CD14-positive monocyte (primary cell): ENCODE results near the gene FCHO1. TPM values are rescaled to one million over a fixed set of nuclear protein-coding genes. Genes with fewer than 3 reads are reported as not detected.
A peak's percentile ranks its signal among the peaks of the same experiment; 100 is the strongest.

Experiments used
- DNase-seq, 3 donors: peaks; one replicate each; pipeline ENCODE4 v3.0.0-alpha.2; 2011 to 2022
- H2AFZ ChIP-seq: 2 replicates; pipeline ENCODE4 v1.6.0; 2012; ENCODE audit warnings: mild to moderate bottlenecking, low read depth, low read length, inconsistent platforms; ENCODE audit not compliant: insufficient read depth, poor library complexity, severe bottlenecking
- H3K27ac ChIP-seq, 2 donors: 1 replicate in 1 of 2; 2 replicates in 1 of 2; pipeline ENCODE4 v1.5.1; 2012 to 2013; ENCODE audit warnings: low read length in 2 of 2, control low read depth in 1 of 2, inconsistent platforms in 1 of 2, low read depth in 1 of 2, mild to moderate bottlenecking in 1 of 2
- H3K27me3 ChIP-seq, 2 donors: one replicate each; pipeline versions ENCODE4 v1.6.0 to v1.6.1; 2011 to 2013; ENCODE audit warnings: low read length in 2 of 2; ENCODE audit not compliant: control insufficient read depth in 2 of 2, insufficient read depth in 2 of 2
- H3K36me3 ChIP-seq, 2 donors: replicated peaks in 1 of 2; 1 replicate in 1 of 2; 2 replicates in 1 of 2; pipeline versions ENCODE4 v1.5.1 to v1.6.1; 2012 to 2013; ENCODE audit warnings: low read length in 2 of 2, control low read depth in 1 of 2, inconsistent platforms in 1 of 2, mild to moderate bottlenecking in 1 of 2; ENCODE audit not compliant: insufficient read depth in 2 of 2, control insufficient read depth in 1 of 2
- H3K4me1 ChIP-seq, 2 donors: 1 replicate in 1 of 2; 2 replicates in 1 of 2; pipeline versions ENCODE4 v1.5.1 to v1.6.1; 2012 to 2013; ENCODE audit warnings: low read length in 2 of 2, control low read depth in 1 of 2, inconsistent platforms in 1 of 2, mild to moderate bottlenecking in 1 of 2, moderate library complexity in 1 of 2; ENCODE audit not compliant: insufficient read depth in 2 of 2, control insufficient read depth in 1 of 2
- H3K4me2 ChIP-seq: replicated peaks from 2 replicates; pipeline ENCODE3; 2012; ENCODE audit warnings: low read length, moderate library complexity, mild to moderate bottlenecking; ENCODE audit not compliant: poor library complexity, severe bottlenecking; ENCODE audit errors: extremely low read depth
- H3K4me3 ChIP-seq, 3 experiments: fragments of 200-600 bp in 1 of 3; sonication (generic) in 1 of 3; replicated peaks in 1 of 3; 1 replicate in 2 of 3; 2 replicates in 1 of 3; pipeline ENCODE4 v1.5.1; 2011 to 2013; ENCODE audit warnings: low read length in 3 of 3, mild to moderate bottlenecking in 3 of 3, control low read depth in 2 of 3, low read depth in 2 of 3, inconsistent platforms in 1 of 3, moderate library complexity in 1 of 3
- H3K79me2 ChIP-seq: 2 replicates; pipeline ENCODE4 v1.6.0; 2012; ENCODE audit warnings: mild to moderate bottlenecking, control low read depth, inconsistent platforms, low read length, moderate library complexity; ENCODE audit not compliant: insufficient read depth
- H3K9ac ChIP-seq: 2 replicates; pipeline ENCODE4 v1.6.0; 2017; ENCODE audit warnings: low read length, mild to moderate bottlenecking; ENCODE audit not compliant: insufficient read depth, poor library complexity, severe bottlenecking
- H3K9me3 ChIP-seq, 2 donors: replicated peaks in 1 of 2; 1 replicate in 1 of 2; 2 replicates in 1 of 2; pipeline versions ENCODE4 v1.5.1 to v1.6.1; 2012 to 2013; ENCODE audit warnings: low read length in 2 of 2, control low read depth in 1 of 2; ENCODE audit not compliant: control insufficient read depth in 1 of 2, insufficient read depth in 1 of 2
- H4K20me1 ChIP-seq: 2 replicates; pipeline ENCODE4 v1.6.0; 2012; ENCODE audit warnings: mild to moderate bottlenecking, low read length, control low read depth, moderate library complexity; ENCODE audit not compliant: insufficient read depth
- H3K27ac Mint-ChIP-seq, 7 donors: one replicate each; pipeline ENCODE4 v1.8.0; 2020; ENCODE audit warnings: mild to moderate bottlenecking in 7 of 7, mixed read lengths in 7 of 7, moderate library complexity in 6 of 7, inconsistent platforms in 2 of 7
- H3K27me3 Mint-ChIP-seq, 3 donors: one replicate each; pipeline ENCODE4 v1.8.0; 2021 to 2022; ENCODE audit warnings: low read depth in 3 of 3, mild to moderate bottlenecking in 3 of 3, mixed read lengths in 3 of 3, moderate library complexity in 3 of 3, inconsistent platforms in 1 of 3
- H3K36me3 Mint-ChIP-seq, 2 donors: one replicate each; pipeline ENCODE4 v1.8.0; 2020; ENCODE audit warnings: mixed read lengths in 2 of 2, inconsistent platforms in 1 of 2, mild to moderate bottlenecking in 1 of 2
- H3K4me1 Mint-ChIP-seq: one replicate; pipeline ENCODE4 v1.8.0; 2020; ENCODE audit warnings: mild to moderate bottlenecking, mixed read lengths
- H3K4me3 Mint-ChIP-seq, 2 donors: one replicate each; pipeline ENCODE4 v1.8.0; 2020; ENCODE audit warnings: mild to moderate bottlenecking in 2 of 2, mixed read lengths in 2 of 2, moderate library complexity in 1 of 2
- H3K9me3 Mint-ChIP-seq, 7 donors: one replicate each; pipeline ENCODE4 v1.8.0; 2020 to 2022; ENCODE audit warnings: mixed read lengths in 7 of 7, mild to moderate bottlenecking in 6 of 7, moderate library complexity in 6 of 7, inconsistent platforms in 2 of 7
- WGBS: methylation state at CpG from one replicate; pipeline ENCODE4 v1.1.5; 2013; ENCODE audit warnings: missing lambda C conversion rate; ENCODE audit not compliant: insufficient coverage; 5-methylcytosine and 5-hydroxymethylcytosine counted together
- intact Hi-C, 2 donors: fragments of 100-400 bp; cut with micrococcal nuclease; formaldehyde crosslinking; loops; one replicate each; pipeline versions ENCODE4 v1.15.0 to v1.15.1; 2023
- polyA plus RNA-seq, 3 donors: library from polyadenylated mRNA; depleted of rRNA in 1 of 3; unstranded in 2 of 3; stranded (reverse) in 1 of 3; fragments of 300-500 nt in 2 of 3; fragments of >200 nt in 1 of 3; fragmentation: Illumina TruSeq in 2 of 3; gene quantifications; 1 replicate in 2 of 3; 2 replicates in 1 of 3; pipeline ENCODE4 v1.2.3, GENCODE V29; 2012 to 2021
- TF ChIP-seq, protein P1 (sequence below): fragments of 200-600 bp; IDR thresholded peaks from one replicate; pipeline ENCODE4 v1.8.0; 2022; ENCODE audit warnings: antibody characterized with exemption, mild to moderate bottlenecking

Gene FCHO1
- polyA plus RNA-seq, 3 donors = 11.4 to 32.0 (median 13.4) TPM

DNA sequence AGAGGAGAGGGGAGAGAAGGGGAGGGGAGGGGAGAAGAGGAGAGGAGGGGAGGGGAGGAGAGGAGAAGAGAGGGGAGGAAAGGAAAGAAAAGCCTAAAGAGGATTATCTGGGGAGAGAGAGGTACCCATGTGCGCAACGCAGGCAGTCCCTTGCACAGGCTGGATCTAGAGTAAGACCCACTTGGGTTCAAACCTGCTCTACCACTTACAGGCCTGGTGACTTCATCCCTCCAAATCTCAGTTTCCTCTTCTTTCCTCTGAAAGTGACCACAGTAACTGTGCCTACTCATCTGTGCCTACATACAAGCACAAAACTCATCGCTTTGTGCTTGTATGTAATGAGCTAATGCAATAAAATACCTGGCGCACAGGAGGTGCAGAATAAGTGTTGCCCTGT, 32.7 kb upstream of the FCHO1 start:
- peak overlapping the region; percentile 93 for H3K4me2 ChIP-seq
- peaks cover 56 to 63% of the 10 kb centered on the region in 2 donors for H3K4me1 ChIP-seq
- peak overlapping the region; percentile 83 to 92 (median 89) for H3K27ac Mint-ChIP-seq
- TF ChIP-seq, protein P1, sequence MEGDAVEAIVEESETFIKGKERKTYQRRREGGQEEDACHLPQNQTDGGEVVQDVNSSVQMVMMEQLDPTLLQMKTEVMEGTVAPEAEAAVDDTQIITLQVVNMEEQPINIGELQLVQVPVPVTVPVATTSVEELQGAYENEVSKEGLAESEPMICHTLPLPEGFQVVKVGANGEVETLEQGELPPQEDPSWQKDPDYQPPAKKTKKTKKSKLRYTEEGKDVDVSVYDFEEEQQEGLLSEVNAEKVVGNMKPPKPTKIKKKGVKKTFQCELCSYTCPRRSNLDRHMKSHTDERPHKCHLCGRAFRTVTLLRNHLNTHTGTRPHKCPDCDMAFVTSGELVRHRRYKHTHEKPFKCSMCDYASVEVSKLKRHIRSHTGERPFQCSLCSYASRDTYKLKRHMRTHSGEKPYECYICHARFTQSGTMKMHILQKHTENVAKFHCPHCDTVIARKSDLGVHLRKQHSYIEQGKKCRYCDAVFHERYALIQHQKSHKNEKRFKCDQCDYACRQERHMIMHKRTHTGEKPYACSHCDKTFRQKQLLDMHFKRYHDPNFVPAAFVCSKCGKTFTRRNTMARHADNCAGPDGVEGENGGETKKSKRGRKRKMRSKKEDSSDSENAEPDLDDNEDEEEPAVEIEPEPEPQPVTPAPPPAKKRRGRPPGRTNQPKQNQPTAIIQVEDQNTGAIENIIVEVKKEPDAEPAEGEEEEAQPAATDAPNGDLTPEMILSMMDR = no peak
- peaks cover 5 to 10% of the 10 kb centered on the region in 2 donors for H3K36me3 ChIP-seq
- H2AFZ ChIP-seq = peak overlapping the region; percentile 65
- H3K4me1 Mint-ChIP-seq = peaks cover 58% of the 10 kb centered on the region
- peaks cover 38% of the 10 kb centered on the region for H4K20me1 ChIP-seq
- H3K9ac ChIP-seq = peak overlapping the region; percentile 76
- H3K4me3 ChIP-seq = peak overlapping the region in 2 of 3 experiments; percentile 81 to 95
- H3K27me3 ChIP-seq = no peaks in the 10 kb centered on the region
- H3K9me3 Mint-ChIP-seq = peaks cover 0 to 1% (median 0%) of the 10 kb centered on the region in 7 donors
- intact Hi-C loops = loop anchor here in 1 of 2 donors (5.0 kb wide), 1 partner anchor 59 kb away; no protein-coding TSS in a partner anchor
- peaks cover 48% of the 10 kb centered on the region for H3K79me2 ChIP-seq
- no peaks in the 10 kb centered on the region for H3K9me3 ChIP-seq
- peak in 1 of 3 donors; percentile 70 for DNase-seq
- no CpG with 5 or more reads among the region's 4 CpGs for WGBS
- peaks cover 0 to 4% (median 0%) of the 10 kb centered on the region in 3 donors for H3K27me3 Mint-ChIP-seq
- H3K4me3 Mint-ChIP-seq = peak overlapping the region; percentile 77 to 84
- peaks cover 3 to 17% of the 10 kb centered on the region in 2 donors for H3K36me3 Mint-ChIP-seq
- H3K27ac ChIP-seq = peak overlapping the region in 1 of 2 donors; percentile 82

DNA sequence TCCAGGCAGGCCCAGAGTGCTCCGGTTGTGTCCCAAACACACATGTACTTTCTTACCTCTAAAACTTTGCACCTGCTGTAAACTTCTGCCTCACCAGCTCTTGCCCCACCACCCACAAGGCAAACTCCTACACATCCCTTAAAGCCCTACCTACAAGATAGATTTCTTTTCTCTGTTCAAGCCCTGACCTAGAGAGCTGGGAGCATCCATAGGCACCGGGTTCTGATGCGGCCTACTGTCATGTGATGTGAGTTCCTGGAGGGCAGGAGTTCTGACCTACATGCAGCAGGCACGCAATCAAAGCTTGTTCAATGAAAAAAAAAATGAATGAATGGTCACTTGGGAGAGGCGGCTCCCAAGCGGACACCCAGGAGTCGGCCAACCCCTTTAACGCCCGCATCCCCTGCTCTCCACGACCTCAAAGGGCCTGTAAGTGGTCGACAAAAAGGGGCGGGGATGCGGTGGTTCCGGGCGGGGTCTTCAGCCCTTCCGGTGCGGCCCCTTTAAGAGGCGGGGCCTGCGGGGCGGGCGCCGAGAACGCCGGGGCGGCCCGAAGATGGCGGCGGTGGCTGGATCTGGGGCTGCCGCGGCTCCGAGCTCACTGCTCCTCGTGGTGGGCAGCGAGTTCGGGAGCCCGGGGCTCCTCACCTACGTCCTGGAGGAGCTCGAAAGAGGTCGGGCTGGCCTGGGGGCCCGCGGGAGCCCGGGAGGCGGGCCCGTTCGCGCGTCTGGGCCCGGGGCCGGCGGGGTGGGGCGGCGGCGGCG, 32.1 kb upstream of the FCHO1 start, which contains the start of gene MAP1S:
MAP1S (plus strand) TSS at position 534 of the 765 bp plus-strand sequence; CDS start at position 557, 23 bp downstream.
- Histone ChIP-seq H3K4me3 (peak within 1 kb of the TSS; percentile 80 to 95 (median 81)), H3K9ac (peak within 1 kb of the TSS; percentile 76), H3K27ac (peak within 1 kb of the TSS in 1 of 2 donors; percentile 82), H3K27me3 (no peaks in the 10 kb centered on the region), H2AFZ (peak within 1 kb of the TSS; percentile 65), H4K20me1 (peaks cover 44% of the 10 kb centered on the region), H3K36me3 (peaks cover 11 to 16% of the 10 kb centered on the region in 2 donors), H3K9me3 (no peaks in the 10 kb centered on the region), H3K4me1 (peaks cover 56 to 63% of the 10 kb centered on the region in 2 donors), H3K4me2 (peak within 1 kb of the TSS; percentile 93), H3K79me2 (peaks cover 53% of the 10 kb centered on the region)
- peaks cover 0 to 4% (median 0%) of the 10 kb centered on the region in 3 donors for H3K27me3 Mint-ChIP-seq
- H3K4me3 Mint-ChIP-seq = peak within 1 kb of the TSS; percentile 85 to 98
- TF ChIP-seq, protein P1 = no peak
- DNase-seq = peak; percentile 19 to 58 (median 44)
- H3K27ac Mint-ChIP-seq = peak within 1 kb of the TSS; percentile 86 to 95 (median 91)
- H3K4me1 Mint-ChIP-seq = peaks cover 58% of the 10 kb centered on the region
- H3K36me3 Mint-ChIP-seq = peaks cover 8 to 23% of the 10 kb centered on the region in 2 donors
- WGBS = 0% methylated on average over 40 of the region's 53 CpGs
- H3K9me3 Mint-ChIP-seq = peaks cover 0 to 1% (median 0%) of the 10 kb centered on the region in 7 donors
- intact Hi-C loops = loop anchor here in 1 of 2 donors (5.0 kb wide), 1 partner anchor 58 kb away; no protein-coding TSS in a partner anchor
